CD4-positive, alpha-beta memory T cell (primary cell): ENCODE data around the gene MICAL2. TPM values are rescaled to one million over a fixed set of nuclear protein-coding genes. Genes with fewer than 3 reads are reported as not detected.

Source experiments
- CTCF ChIA-PET: fragments of 350-600 bp; sonication (Branson Sonifier 250); formaldehyde crosslinking; loops from one replicate; lab custom pipeline; 2021; ENCODE audit warnings: inconsistent platforms; ENCODE audit not compliant: partially characterized antibody; lab: Charles Lee
- POLR2A ChIA-PET: fragments of 350-600 bp; sonication (Branson Sonifier 250); formaldehyde crosslinking; loops from one replicate; lab custom pipeline; 2021; ENCODE audit not compliant: partially characterized antibody; lab: Charles Lee
- DNase-seq, 5 donors: peaks; one replicate each; pipeline versions ENCODE4 v3.0.0 to v3.0.0-alpha.2; 2020 to 2022; ENCODE audit warnings: mixed read lengths in 1 of 5
- H3K27ac ChIP-seq: one replicate; pipeline ENCODE4 v1.7.0; 2013; ENCODE audit warnings: low read depth, low read length
- H3K27me3 ChIP-seq: 2 replicates; pipeline ENCODE4 v1.7.0; 2013; ENCODE audit warnings: mild to moderate bottlenecking, low read length, moderate library complexity; ENCODE audit not compliant: insufficient read depth
- H3K36me3 ChIP-seq: 2 replicates; pipeline ENCODE4 v1.7.0; 2013; ENCODE audit warnings: mild to moderate bottlenecking, low read length, moderate library complexity; ENCODE audit not compliant: insufficient read depth
- H3K4me1 ChIP-seq: 2 replicates; pipeline ENCODE4 v1.7.0; 2013; ENCODE audit warnings: mild to moderate bottlenecking, low read length, moderate library complexity; ENCODE audit not compliant: insufficient read depth
- H3K4me3 ChIP-seq, 2 donors: one replicate each; pipeline ENCODE4 v1.7.0; 2013; ENCODE audit warnings: low read length in 2 of 2, mild to moderate bottlenecking in 1 of 2
- H3K9me3 ChIP-seq, 2 donors: one replicate each; pipeline ENCODE4 v1.7.0; 2013; ENCODE audit warnings: low read length in 2 of 2, control low read depth in 1 of 2; ENCODE audit not compliant: control insufficient read depth in 1 of 2
- H3K27ac Mint-ChIP-seq, 7 donors: one replicate each; pipeline ENCODE4 v1.8.0; 2020 to 2021; ENCODE audit warnings: mixed read lengths in 7 of 7, mild to moderate bottlenecking in 6 of 7, inconsistent platforms in 3 of 7, moderate library complexity in 3 of 7
- H3K27me3 Mint-ChIP-seq, 2 donors: one replicate each; pipeline ENCODE4 v1.8.0; 2020 to 2021; ENCODE audit warnings: mixed read lengths in 2 of 2
- H3K36me3 Mint-ChIP-seq, 2 donors: one replicate each; pipeline ENCODE4 v1.8.0; 2020 to 2021; ENCODE audit warnings: mixed read lengths in 2 of 2, inconsistent platforms in 1 of 2, mild to moderate bottlenecking in 1 of 2
- H3K4me1 Mint-ChIP-seq, 4 donors: one replicate each; pipeline ENCODE4 v1.8.0; 2020 to 2021; ENCODE audit warnings: mixed read lengths in 4 of 4, mild to moderate bottlenecking in 1 of 4
- H3K4me3 Mint-ChIP-seq, 8 donors: one replicate each; pipeline ENCODE4 v1.8.0; 2020 to 2021; ENCODE audit warnings: mixed read lengths in 8 of 8, mild to moderate bottlenecking in 7 of 8, moderate library complexity in 6 of 8, inconsistent platforms in 3 of 8
- H3K9me3 Mint-ChIP-seq, 8 donors: one replicate each; pipeline ENCODE4 v1.8.0; 2020 to 2021; ENCODE audit warnings: mixed read lengths in 8 of 8, mild to moderate bottlenecking in 5 of 8, inconsistent platforms in 3 of 8, moderate library complexity in 1 of 8
- intact Hi-C: fragments of 100-400 bp; cut with micrococcal nuclease; formaldehyde crosslinking; loops from one replicate; pipeline ENCODE4 v1.15.1; 2023
- polyA plus RNA-seq, 2 donors: library from polyadenylated mRNA; unstranded; fragments of 300-500 nt; fragmentation: Illumina TruSeq; gene quantifications; one replicate each; pipeline ENCODE4 v1.2.3, GENCODE V29; 2021
- total RNA-seq, 2 experiments: library from RNA; stranded (reverse); gene quantifications; one replicate each; pipeline ENCODE4 v1.2.3, GENCODE V29; 2021

MICAL2 gene
- total and polyA plus RNA-seq, 4 experiments from 2014 or later = 10.9 to 38.8 (median 28.2) TPM

DNA sequence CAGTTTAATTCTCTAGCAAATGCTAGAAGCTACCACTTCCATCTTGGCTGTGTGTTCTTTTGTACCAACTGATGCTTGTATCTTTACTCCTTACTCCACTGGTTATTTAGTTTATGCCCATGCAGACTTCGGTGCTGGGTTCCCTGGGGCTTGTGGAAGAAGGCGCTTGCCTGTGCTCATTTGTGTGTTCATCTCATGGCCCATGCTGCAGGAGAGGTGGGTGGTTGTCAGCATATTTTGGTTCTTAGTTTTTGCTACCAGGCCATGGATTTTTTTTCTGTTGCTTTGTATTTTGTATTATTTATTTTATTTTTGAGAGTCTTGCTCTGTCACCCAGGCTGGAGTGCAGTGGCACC, 22.4 kb downstream of the MICAL2 start:
- Mint-ChIP-seq H3K9me3 (peaks cover 0 to 2% (median 0%) of the 10 kb centered on the region in 8 donors), H3K4me1 (peaks cover 21 to 33% (median 23%) of the 10 kb centered on the region in 4 donors), H3K27ac (peak overlapping the region in 3 of 7 donors; percentile 3 to 85 (median 6)), H3K36me3 (peaks cover 0 to 4% of the 10 kb centered on the region in 2 donors), H3K4me3 (no peak overlapping the region), H3K27me3 (no peaks in the 10 kb centered on the region)
- intact Hi-C loops = no loop called here
- ChIA-PET POLR2A (interaction anchor here (0.9 to 2.4 kb wide), 2 partner anchors 10 to 46 kb away, joined by 4 to 6 read pairs; no protein-coding TSS in a partner anchor), CTCF (interaction anchor here (2.8 kb wide), 1 partner anchor 103 kb away, joined by 10 read pairs; no protein-coding TSS in a partner anchor)
- no peaks in the 10 kb centered on the region for H3K9me3 ChIP-seq
- no peak for DNase-seq
- H3K4me3 ChIP-seq = no peak overlapping the region
- H3K27me3 ChIP-seq = no peaks in the 10 kb centered on the region
- no peak overlapping the region for H3K27ac ChIP-seq
- H3K36me3 ChIP-seq = no peaks in the 10 kb centered on the region
- peaks cover 13% of the 10 kb centered on the region for H3K4me1 ChIP-seq

DNA sequence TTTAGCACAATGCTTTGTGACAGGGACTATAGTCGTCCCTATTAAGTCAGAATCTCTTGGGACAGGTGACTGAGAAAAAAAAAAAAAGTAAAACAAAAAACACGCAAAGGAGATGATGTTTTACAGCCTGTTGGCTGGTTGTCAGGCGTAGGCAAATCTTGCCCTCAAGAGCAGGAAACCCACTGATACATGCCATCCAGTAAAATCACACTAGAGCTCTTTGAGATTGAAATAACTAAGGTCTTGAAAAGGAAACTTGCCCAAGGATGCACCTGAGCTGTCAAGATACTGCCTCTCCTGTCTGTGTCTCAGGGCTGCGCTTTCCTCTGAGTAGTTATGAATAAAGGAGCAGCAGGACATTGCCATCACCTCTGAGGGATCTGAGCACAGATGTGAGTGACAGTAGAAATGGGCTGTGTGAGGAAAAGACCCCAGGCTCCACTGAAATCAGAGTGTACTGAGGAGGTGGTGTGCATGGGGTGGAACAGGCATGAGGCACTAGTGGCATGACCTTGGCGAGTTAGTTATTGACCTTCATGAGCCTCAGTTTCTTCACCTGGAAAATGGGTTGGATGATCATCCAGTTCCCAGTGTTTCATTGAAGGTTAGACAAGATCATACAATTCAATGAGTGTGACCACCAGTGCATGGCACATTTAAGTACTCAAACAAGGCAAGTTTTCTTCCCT, 23.3 kb downstream of the MICAL2 start:
- no peak overlapping the region for H3K4me3 ChIP-seq
- peaks cover 13% of the 10 kb centered on the region for H3K4me1 ChIP-seq
- H3K27ac ChIP-seq = no peak overlapping the region
- CTCF ChIA-PET = interaction anchor here (0.6 to 2.8 kb wide), 5 partner anchors 25 to 102 kb away, joined by 3 to 10 read pairs (median 3); no protein-coding TSS in a partner anchor
- POLR2A ChIA-PET = interaction anchor here (0.9 to 2.5 kb wide), 3 partner anchors 9 to 90 kb away, joined by 4 to 11 read pairs (median 6); no protein-coding TSS in a partner anchor
- DNase-seq = peak in 4 of 5 donors; percentile 22 to 49 (median 36)
- intact Hi-C loops = no loop called here
- Mint-ChIP-seq H3K9me3 (peaks cover 0 to 2% (median 0%) of the 10 kb centered on the region in 8 donors), H3K36me3 (peaks cover 0 to 4% of the 10 kb centered on the region in 2 donors), H3K27ac (peak overlapping the region; percentile 20 to 82 (median 71)), H3K4me3 (peak overlapping the region in 6 of 8 donors; percentile 39 to 84 (median 64)), H3K4me1 (peaks cover 21 to 35% (median 27%) of the 10 kb centered on the region in 4 donors), H3K27me3 (no peaks in the 10 kb centered on the region)
- H3K9me3 ChIP-seq = no peaks in the 10 kb centered on the region
- no peaks in the 10 kb centered on the region for H3K36me3 ChIP-seq
- no peaks in the 10 kb centered on the region for H3K27me3 ChIP-seq

DNA sequence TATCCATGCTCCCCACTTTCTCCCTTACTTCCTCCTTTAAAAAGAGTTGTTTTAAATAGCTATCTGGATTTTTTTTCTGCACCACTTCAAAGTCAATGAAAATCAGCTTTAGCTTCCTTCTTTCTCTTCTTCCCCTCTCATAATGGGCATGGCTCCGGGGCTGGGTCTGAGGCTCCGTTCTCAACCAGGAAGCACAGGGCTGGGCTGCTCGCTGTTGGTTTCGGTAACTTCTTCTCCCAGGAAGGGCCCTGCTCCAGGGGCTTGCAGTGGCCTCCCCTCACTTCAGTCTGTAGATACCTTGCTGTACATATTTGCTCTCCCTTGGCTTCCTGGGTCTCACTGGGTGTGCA, 23.8 kb downstream of the MICAL2 start:
- intact Hi-C loops = no loop called here
- Histone ChIP-seq H3K9me3 (no peaks in the 10 kb centered on the region), H3K36me3 (no peaks in the 10 kb centered on the region), H3K27me3 (no peaks in the 10 kb centered on the region), H3K4me3 (no peak overlapping the region), H3K4me1 (peaks cover 13% of the 10 kb centered on the region), H3K27ac (no peak overlapping the region)
- Mint-ChIP-seq H3K27ac (peak overlapping the region; percentile 67 to 84 (median 75)), H3K4me3 (peak overlapping the region; percentile 29 to 84 (median 52)), H3K36me3 (peaks cover 2 to 4% of the 10 kb centered on the region in 2 donors), H3K27me3 (no peaks in the 10 kb centered on the region), H3K4me1 (peaks cover 23 to 35% (median 28%) of the 10 kb centered on the region in 4 donors), H3K9me3 (peaks cover 0 to 2% (median 0%) of the 10 kb centered on the region in 8 donors)
- ChIA-PET CTCF (interaction anchor here (0.6 to 2.8 kb wide), 6 partner anchors 24 to 147 kb away, joined by 3 to 10 read pairs (median 3); no protein-coding TSS in a partner anchor), POLR2A (interaction anchor here (2.4 to 2.5 kb wide), 2 partner anchors 9 to 90 kb away, joined by 6 to 11 read pairs; no protein-coding TSS in a partner anchor)
- DNase-seq = no peak

DNA sequence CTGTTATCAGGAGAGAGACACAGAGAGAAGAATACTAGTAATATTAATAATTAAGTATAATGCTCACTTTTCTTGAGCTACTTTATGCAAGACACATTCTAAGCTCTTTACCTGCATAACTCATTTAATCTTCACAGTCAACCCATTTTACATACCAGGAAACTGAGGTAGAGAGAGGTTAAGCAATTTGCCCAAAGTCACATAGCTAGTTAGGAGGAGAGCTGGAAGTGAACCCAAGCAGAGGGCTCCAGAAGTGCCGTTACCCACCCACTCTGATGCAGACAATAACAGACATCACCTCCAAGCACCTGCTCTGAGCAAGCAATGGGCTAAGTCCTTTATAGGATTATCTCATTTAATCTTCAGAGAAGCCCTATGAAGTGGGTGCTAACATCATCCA, 24.8 kb downstream of the MICAL2 start:
- POLR2A ChIA-PET = interaction anchor here (0.6 to 2.5 kb wide), 3 partner anchors 8 to 89 kb away, joined by 3 to 11 read pairs (median 6); no protein-coding TSS in a partner anchor
- Histone ChIP-seq H3K4me1 (peaks cover 13% of the 10 kb centered on the region), H3K27ac (no peak overlapping the region), H3K36me3 (no peaks in the 10 kb centered on the region), H3K9me3 (no peaks in the 10 kb centered on the region), H3K4me3 (no peak overlapping the region), H3K27me3 (no peaks in the 10 kb centered on the region)
- DNase-seq = no peak
- Mint-ChIP-seq H3K9me3 (no peaks in the 10 kb centered on the region), H3K27me3 (no peaks in the 10 kb centered on the region), H3K4me1 (peaks cover 23 to 41% (median 31%) of the 10 kb centered on the region in 4 donors), H3K36me3 (peaks cover 2 to 4% of the 10 kb centered on the region in 2 donors), H3K27ac (peak overlapping the region in 1 of 7 donors; percentile 71), H3K4me3 (no peak overlapping the region)
- intact Hi-C loops = no loop called here
- CTCF ChIA-PET = interaction anchor here (0.5 to 2.8 kb wide), 7 partner anchors 23 to 146 kb away, joined by 3 to 10 read pairs (median 4); no protein-coding TSS in a partner anchor

DNA sequence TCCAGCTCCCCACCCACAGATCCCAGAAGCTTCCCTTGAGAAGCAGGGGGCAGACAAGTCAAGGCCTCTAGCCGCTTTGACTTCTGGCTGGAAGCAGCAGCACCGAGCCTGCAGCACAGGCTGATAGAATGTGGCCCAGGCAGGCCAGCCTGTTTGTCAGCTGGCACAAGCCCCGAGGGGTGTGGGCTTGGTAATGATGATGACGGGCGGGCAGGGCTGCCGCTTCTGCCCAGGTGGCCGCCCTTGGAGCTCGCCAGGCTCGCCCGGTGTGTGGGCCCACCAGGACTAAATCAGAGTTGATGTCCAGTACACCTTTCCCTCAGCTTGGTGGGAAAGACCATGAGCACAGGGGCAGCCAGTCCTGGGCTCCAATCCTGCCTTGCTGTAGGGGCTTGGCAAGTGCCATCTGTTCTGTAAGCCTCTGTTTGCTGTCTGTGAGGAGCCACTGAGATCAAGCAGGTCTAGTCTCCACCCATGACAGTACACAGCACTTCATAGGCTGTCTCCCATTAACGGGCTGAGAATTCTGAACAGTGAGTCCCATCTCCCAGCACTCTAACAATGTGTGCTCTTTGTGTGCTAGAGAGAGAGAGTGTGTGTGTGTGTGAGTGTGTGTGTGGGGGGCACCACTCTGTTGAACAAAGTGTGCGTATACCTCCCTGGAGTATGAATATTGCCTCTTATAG, 26.8 kb downstream of the MICAL2 start:
- Mint-ChIP-seq H3K4me1 (peaks cover 37 to 57% (median 47%) of the 10 kb centered on the region in 4 donors), H3K9me3 (no peaks in the 10 kb centered on the region), H3K36me3 (peaks cover 0 to 2% of the 10 kb centered on the region in 2 donors), H3K4me3 (no peak overlapping the region), H3K27me3 (no peaks in the 10 kb centered on the region), H3K27ac (peak overlapping the region in 2 of 7 donors; percentile 42 to 52)
- ChIA-PET CTCF (interaction anchor here (1.5 kb wide), 1 partner anchor 13 kb away, joined by 4 read pairs; no protein-coding TSS in a partner anchor), POLR2A (interaction anchor here (1.8 kb wide), 1 partner anchor 14 kb away, joined by 3 read pairs; no protein-coding TSS in a partner anchor)
- Histone ChIP-seq H3K4me1 (peaks cover 33% of the 10 kb centered on the region), H3K9me3 (no peaks in the 10 kb centered on the region), H3K27me3 (no peaks in the 10 kb centered on the region), H3K4me3 (no peak overlapping the region), H3K27ac (no peak overlapping the region), H3K36me3 (no peaks in the 10 kb centered on the region)
- intact Hi-C loops = no loop called here
- DNase-seq = no peak

DNA sequence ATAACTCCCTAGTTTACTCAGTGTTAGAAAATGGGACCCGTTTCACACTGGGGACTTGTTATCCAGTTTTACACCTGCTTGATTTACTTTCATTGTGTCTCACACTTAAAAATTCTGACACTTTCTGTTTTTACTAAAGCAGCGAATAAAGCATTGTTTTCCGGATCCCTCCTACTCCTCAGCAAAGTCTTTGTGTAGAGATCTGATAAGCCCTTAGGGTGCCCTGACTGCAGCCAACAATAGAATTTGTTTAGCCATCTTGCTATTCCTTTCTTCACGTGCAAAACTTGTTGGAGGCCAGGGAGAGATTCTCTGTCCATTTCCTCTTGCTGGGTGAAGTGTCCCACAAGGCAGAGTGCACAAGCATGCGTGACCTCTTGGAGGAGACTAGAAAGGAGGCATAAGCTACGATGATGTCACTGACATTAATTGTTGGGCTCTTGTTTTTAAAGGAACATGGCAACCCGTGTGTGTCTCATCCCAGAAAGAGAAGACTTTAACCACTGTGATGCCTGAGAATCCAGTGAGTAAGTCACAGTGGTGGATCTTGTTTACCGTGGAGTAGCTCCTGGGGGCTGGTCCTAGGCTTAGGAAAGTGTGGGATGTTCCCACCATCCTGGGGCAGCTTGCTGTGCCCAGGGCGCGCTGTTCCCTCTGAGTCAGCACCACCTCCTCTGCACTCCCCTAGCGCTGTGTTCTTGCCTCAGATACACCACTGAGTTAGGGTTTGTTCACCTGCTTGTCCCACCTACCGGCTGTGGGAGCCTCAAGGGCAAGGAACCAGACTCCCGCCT, 27.7 kb downstream of the MICAL2 start:
- no peaks in the 10 kb centered on the region for H3K36me3 ChIP-seq
- H3K27me3 Mint-ChIP-seq = no peaks in the 10 kb centered on the region
- CTCF ChIA-PET = interaction anchor here (1.0 kb wide), 1 partner anchor 9 kb away, joined by 4 read pairs; no protein-coding TSS in a partner anchor
- H3K4me3 ChIP-seq = no peak overlapping the region
- no peaks in the 10 kb centered on the region for H3K27me3 ChIP-seq
- DNase-seq = no peak
- no peaks in the 10 kb centered on the region for H3K9me3 Mint-ChIP-seq
- peaks cover 40 to 61% (median 51%) of the 10 kb centered on the region in 4 donors for H3K4me1 Mint-ChIP-seq
- intact Hi-C loops = no loop called here
- peak overlapping the region in 6 of 7 donors; percentile 36 to 81 (median 61) for H3K27ac Mint-ChIP-seq
- H3K4me3 Mint-ChIP-seq = peak overlapping the region in 5 of 8 donors; percentile 19 to 45 (median 32)
- peaks cover 0 to 2% of the 10 kb centered on the region in 2 donors for H3K36me3 Mint-ChIP-seq
- no peaks in the 10 kb centered on the region for H3K9me3 ChIP-seq
- H3K27ac ChIP-seq = no peak overlapping the region
- POLR2A ChIA-PET = no interaction called here
- H3K4me1 ChIP-seq = peaks cover 43% of the 10 kb centered on the region
